Measurements from ENCODE around the gene ZNF155.
A peak's percentile ranks its signal among the peaks of the same experiment; 100 is the strongest.

The ZNF155 gene

DNA sequence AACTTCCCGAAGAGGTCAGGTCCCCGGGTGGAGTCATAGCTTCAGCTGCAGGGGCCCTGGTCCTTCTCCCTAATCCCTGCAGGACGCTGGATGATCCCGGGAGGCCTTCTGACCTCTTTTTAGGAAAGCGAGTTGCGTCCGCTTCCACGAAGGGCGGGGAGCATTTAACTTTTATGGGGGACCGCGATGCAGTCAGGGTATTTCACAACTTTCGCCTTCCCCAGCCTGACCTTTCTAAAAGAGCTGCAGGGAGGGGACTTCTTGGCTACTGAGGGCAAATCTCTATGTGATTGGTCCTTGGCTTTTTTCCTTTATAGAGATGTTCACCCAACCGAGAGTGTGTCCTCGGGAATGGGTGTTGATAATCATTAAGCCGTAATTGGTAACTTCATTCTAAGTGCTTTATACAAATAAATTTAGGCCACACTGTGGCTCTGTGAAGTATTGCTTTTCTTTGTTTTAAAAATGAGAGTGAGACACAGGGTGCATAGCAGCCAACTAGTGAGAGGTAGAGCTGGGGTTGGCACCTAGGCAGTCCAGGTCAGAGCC lies 19.5 kb downstream of the ZNF155 start:
- DNase-seq (ENCODE audit: low read depth) = peak; percentile 66
- peak overlapping the region; percentile 86 for H3K4me3 ChIP-seq (ENCODE audit: low read depth, low read length)
- TF ChIP-seq, protein P1, sequence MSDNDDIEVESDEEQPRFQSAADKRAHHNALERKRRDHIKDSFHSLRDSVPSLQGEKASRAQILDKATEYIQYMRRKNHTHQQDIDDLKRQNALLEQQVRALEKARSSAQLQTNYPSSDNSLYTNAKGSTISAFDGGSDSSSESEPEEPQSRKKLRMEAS (IDR thresholded peaks at IDR 0.05; ENCODE audit: low read depth, low read length) = no peak
- TF ChIP-seq MYC (IDR thresholded peaks at IDR 0.05; ENCODE audit: low read depth, low read length) (no peak), POLR2A (IDR thresholded peaks at IDR 0.05; ENCODE audit: extremely low read depth, insufficient read length) (no peak), CTCF (IDR thresholded peaks at IDR 0.05; ENCODE audit: low read depth, low read length) (no peak)

DNA sequence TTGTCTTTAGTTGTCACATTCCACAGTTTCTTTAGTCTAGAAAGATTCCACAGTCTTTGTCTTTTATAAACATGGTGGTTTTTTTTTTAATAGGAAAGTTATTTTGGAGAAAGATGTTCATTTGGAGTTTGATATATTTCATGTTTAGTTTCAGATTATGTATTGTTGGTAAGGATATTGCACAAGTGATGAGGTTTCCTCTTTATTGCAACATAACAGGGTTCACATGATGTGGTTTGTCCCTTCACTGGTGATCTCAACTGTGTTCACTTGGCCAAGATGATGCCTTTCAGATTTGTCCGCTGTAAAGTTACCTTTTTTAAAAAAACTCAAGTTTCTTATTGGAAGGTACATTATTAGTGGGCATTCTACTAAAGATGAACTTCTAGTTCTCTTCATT lies 22.0 kb downstream of the ZNF155 start:
- TF ChIP-seq, protein P1 (IDR thresholded peaks at IDR 0.05; ENCODE audit: low read depth, low read length) = no peak
- TF ChIP-seq CTCF (IDR thresholded peaks at IDR 0.05; ENCODE audit: low read depth, low read length) = no peak
- TF ChIP-seq POLR2A (IDR thresholded peaks at IDR 0.05; ENCODE audit: extremely low read depth, insufficient read length) = no peak
- no peak for TF ChIP-seq MYC (IDR thresholded peaks at IDR 0.05; ENCODE audit: low read depth, low read length)
- DNase-seq (ENCODE audit: low read depth) = peak; percentile 73
- H3K4me3 ChIP-seq (ENCODE audit: low read depth, low read length) = no peak overlapping the region

- no peak for TF ChIP-seq MYC (IDR thresholded peaks at IDR 0.05; ENCODE audit: low read depth, low read length)
- TF ChIP-seq POLR2A (IDR thresholded peaks at IDR 0.05; ENCODE audit: extremely low read depth, insufficient read length) = no peak
- TF ChIP-seq, protein P1 (IDR thresholded peaks at IDR 0.05; ENCODE audit: low read depth, low read length) = no peak
- TF ChIP-seq CTCF (IDR thresholded peaks at IDR 0.05; ENCODE audit: low read depth, low read length) = no peak
- DNase-seq (ENCODE audit: low read depth) = no peak
- H3K4me3 ChIP-seq (ENCODE audit: low read depth, low read length) = no peak overlapping the region
Observed at GRCh38 chr19:44007473-44007872, 23.5 kb downstream of the ZNF155 start.

DNA sequence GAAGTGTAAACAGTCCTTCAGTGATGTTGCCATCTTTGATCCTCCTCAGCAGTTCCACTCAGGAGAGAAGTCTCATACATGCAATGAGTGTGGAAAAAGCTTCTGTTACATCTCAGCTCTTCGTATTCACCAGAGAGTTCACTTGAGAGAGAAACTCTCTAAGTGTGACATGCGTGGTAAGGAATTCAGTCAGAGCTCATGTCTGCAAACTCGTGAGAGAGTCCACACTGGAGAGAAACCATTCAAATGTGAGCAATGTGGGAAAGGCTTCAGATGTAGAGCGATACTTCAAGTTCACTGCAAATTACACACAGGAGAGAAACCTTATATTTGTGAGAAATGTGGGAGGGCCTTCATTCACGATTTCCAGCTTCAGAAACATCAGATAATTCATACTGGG lies 26.5 kb downstream of the ZNF155 start:
- TF ChIP-seq, protein P1 (IDR thresholded peaks at IDR 0.05; ENCODE audit: low read depth, low read length) = no peak
- TF ChIP-seq MYC (IDR thresholded peaks at IDR 0.05; ENCODE audit: low read depth, low read length) (no peak), CTCF (IDR thresholded peaks at IDR 0.05; ENCODE audit: low read depth, low read length) (no peak), POLR2A (IDR thresholded peaks at IDR 0.05; ENCODE audit: extremely low read depth, insufficient read length) (no peak)
- DNase-seq (ENCODE audit: low read depth) = no peak
- no peak overlapping the region for H3K4me3 ChIP-seq (ENCODE audit: low read depth, low read length)

DNA sequence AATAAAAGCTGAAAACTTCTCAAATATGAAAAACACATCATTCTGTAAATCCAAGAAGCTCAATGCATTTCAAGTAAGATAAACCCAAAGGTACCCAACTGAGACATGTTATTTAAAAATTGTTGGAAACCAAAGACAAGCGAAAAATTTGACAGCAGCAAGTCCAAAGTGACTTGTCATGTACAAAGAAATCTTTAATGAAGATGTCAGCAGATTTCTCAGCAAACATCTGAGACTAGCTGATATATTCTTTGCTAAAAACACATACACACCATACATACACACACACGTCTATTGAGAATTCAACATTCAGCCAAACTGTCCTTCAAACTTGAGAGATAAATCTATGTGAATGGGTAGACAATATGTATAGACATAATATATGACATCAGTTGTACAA lies 35.5 kb downstream of the ZNF155 start:
- H3K4me3 ChIP-seq (ENCODE audit: low read depth, low read length) = no peak overlapping the region
- TF ChIP-seq CTCF (IDR thresholded peaks at IDR 0.05; ENCODE audit: low read depth, low read length) = no peak
- TF ChIP-seq POLR2A (IDR thresholded peaks at IDR 0.05; ENCODE audit: extremely low read depth, insufficient read length) = no peak
- TF ChIP-seq, protein P1 (IDR thresholded peaks at IDR 0.05; ENCODE audit: low read depth, low read length) = no peak
- TF ChIP-seq MYC (IDR thresholded peaks at IDR 0.05; ENCODE audit: low read depth, low read length) = no peak
- no peak for DNase-seq (ENCODE audit: low read depth)
